NCI-H146 (cell line): ENCODE results near the gene DDX6.
A peak's percentile ranks its signal among the peaks of the same experiment; 100 is the strongest.
"Not testable (repeated sequence)": the region's sequence is repeated elsewhere in the genome, so short reads cannot be mapped to it uniquely, and the experiment has no call there.

Source experiments
- DNase-seq: peaks from one replicate; lab custom pipeline; 2025; lab: John Stamatoyannopoulos, UW

DDX6 gene

GRCh38 chr11:118791111-118791960 lies at the start of gene DDX6:
Gene DDX6 (minus strand): TSS chr11:118791164. CDS start chr11:118786251, 4,913 bp downstream.
- peak; percentile 91 for DNase-seq

GRCh38 chr11:118838905-118839553 lies 48.1 kb upstream of the DDX6 start:
- DNase-seq = no peak

- DNase-seq = no peak
These were observed 46.9 kb upstream of the DDX6 start for GRCh38 chr11:118837868-118838267.

- no peak for DNase-seq
These were observed 43.6 kb upstream of the DDX6 start for GRCh38 chr11:118834427-118835028.

- DNase-seq = no peak
These were observed 36.2 kb upstream of the DDX6 start for GRCh38 chr11:118827118-118827517.

GRCh38 chr11:118822936-118823510 lies 32.1 kb upstream of the DDX6 start:
- DNase-seq = not testable (repeated sequence)

- DNase-seq = no peak
These were observed 29.7 kb upstream of the DDX6 start for GRCh38 chr11:118820412-118821357.

GRCh38 chr11:118820025-118820379 lies 29.0 kb upstream of the DDX6 start:
- DNase-seq = not testable (repeated sequence)

- DNase-seq = no peak
These were observed 28.5 kb upstream of the DDX6 start for GRCh38 chr11:118819334-118820024.

- no peak for DNase-seq
These were observed 27.2 kb upstream of the DDX6 start for GRCh38 chr11:118818130-118818529.

GRCh38 chr11:118813551-118813950 lies 22.6 kb upstream of the DDX6 start:
- DNase-seq = no peak

GRCh38 chr11:118812485-118812884 lies 21.5 kb upstream of the DDX6 start:
- no peak for DNase-seq

- no peak for DNase-seq
These were observed 17.1 kb upstream of the DDX6 start for GRCh38 chr11:118807800-118808778.

- DNase-seq = no peak
These were observed 15.4 kb upstream of the DDX6 start for GRCh38 chr11:118806400-118806799.

- no peak for DNase-seq
These were observed 13.1 kb upstream of the DDX6 start for GRCh38 chr11:118804094-118804493.

- no peak for DNase-seq
These were observed 8.4 kb upstream of the DDX6 start for GRCh38 chr11:118799372-118799771.

- no peak for DNase-seq
These were observed 6.5 kb upstream of the DDX6 start for GRCh38 chr11:118797510-118797909.

- DNase-seq = peak; percentile 17
These were observed 1.7 kb upstream of the DDX6 start for GRCh38 chr11:118792570-118793124.

- no peak for DNase-seq
These were observed 1.1 kb upstream of the DDX6 start for GRCh38 chr11:118791961-118792569.
